Measurements from ENCODE around the gene POU3F2.

Gene POU3F2

DNA sequence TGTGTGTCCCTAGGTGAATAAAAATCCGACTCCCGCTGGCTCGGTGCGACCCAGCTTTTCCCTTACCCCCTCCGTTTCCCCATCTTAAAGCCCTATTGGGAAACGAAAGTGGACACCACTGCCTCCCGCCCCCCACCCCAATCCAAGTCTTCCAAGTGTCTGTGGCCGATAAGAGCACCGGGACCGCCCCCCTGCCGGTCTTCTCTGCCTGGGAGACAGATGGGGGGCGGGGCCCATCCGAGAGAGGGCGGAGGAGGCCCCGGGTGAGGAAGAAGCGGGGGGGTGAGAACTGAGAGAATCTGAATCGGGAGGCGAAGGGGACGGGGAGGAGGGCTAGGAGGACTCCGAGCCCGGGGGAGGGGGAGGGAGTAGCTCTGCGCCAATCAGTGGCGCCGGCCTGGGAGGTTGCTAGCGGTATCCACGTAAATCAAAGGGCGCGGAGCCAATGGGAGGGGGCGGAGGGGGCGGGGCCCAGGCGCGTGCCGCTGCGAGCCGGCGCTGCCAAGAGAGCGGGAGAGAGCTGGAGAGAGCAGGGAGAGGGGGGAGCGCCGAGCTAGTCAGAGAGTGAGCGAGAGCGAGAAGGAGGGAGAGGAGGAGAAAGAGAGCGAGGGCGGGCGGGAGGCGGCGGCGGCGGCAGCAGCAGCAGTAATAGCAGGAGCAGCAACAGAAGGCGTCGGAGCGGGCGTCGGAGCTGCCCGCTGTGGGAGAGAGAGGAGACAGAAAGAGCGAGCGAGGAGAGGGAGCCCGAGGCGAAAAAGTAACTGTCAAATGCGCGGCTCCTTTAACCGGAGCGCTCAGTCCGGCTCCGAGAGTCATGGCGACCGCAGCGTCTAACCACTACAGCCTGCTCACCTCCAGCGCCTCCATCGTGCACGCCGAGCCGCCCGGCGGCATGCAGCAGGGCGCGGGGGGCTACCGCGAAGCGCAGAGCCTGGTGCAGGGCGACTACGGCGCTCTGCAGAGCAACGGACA lies at the start of gene POU3F2:
POU3F2 (plus strand) TSS at position 515 of the 972 bp plus-strand sequence; CDS start at position 815, 300 bp downstream.
- Histone ChIP-seq H3K27ac (no peak within 1 kb of the TSS), H3K36me3 (replicated peaks) (no peaks in the 10 kb centered on the region), H3K4me3 (ENCODE audit: low read depth, low read length) (peak within 1 kb of the TSS; percentile 53), H3K27me3 (replicated peaks) (peaks cover 80% of the 10 kb centered on the region)
- TF ChIP-seq, protein P1, sequence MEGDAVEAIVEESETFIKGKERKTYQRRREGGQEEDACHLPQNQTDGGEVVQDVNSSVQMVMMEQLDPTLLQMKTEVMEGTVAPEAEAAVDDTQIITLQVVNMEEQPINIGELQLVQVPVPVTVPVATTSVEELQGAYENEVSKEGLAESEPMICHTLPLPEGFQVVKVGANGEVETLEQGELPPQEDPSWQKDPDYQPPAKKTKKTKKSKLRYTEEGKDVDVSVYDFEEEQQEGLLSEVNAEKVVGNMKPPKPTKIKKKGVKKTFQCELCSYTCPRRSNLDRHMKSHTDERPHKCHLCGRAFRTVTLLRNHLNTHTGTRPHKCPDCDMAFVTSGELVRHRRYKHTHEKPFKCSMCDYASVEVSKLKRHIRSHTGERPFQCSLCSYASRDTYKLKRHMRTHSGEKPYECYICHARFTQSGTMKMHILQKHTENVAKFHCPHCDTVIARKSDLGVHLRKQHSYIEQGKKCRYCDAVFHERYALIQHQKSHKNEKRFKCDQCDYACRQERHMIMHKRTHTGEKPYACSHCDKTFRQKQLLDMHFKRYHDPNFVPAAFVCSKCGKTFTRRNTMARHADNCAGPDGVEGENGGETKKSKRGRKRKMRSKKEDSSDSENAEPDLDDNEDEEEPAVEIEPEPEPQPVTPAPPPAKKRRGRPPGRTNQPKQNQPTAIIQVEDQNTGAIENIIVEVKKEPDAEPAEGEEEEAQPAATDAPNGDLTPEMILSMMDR (IDR thresholded peaks at IDR 0.05; ENCODE audit: low read depth, low read length, missing control alignments) = no peak
- in situ Hi-C loops (cut with HindIII; ENCODE audit: low pct_ligation_motif_present, low sequenced_read_pairs) = no loop called here
- DNase-seq = peak; percentile 41

DNA sequence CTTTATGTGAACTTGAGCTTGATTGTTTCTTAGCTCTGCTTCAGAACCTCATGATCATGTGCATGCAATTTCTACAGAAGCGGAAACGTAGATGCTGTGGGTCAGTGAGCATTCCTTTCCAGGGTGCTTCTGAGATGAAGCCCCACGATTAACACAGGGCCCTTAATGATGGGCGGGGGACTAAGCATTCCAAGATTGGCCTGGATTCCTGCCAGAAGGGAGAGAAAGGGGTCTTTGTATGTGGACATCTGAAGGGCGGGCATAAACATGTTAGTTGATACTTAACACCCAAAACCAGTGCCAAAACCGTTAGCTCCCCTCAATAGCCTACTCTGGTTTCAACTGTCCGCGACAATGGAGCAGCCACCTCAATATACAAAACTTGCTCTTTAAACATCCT lies 46.9 kb upstream of the POU3F2 start:
- TF ChIP-seq, protein P1 (IDR thresholded peaks at IDR 0.05; ENCODE audit: low read depth, low read length, missing control alignments) = no peak
- Histone ChIP-seq H3K27me3 (replicated peaks) (no peaks in the 10 kb centered on the region), H3K36me3 (replicated peaks) (no peaks in the 10 kb centered on the region), H3K4me3 (ENCODE audit: low read depth, low read length) (no peak overlapping the region), H3K27ac (no peak overlapping the region)
- in situ Hi-C loops (cut with HindIII; ENCODE audit: low pct_ligation_motif_present, low sequenced_read_pairs) = no loop called here
- DNase-seq = no peak

DNA sequence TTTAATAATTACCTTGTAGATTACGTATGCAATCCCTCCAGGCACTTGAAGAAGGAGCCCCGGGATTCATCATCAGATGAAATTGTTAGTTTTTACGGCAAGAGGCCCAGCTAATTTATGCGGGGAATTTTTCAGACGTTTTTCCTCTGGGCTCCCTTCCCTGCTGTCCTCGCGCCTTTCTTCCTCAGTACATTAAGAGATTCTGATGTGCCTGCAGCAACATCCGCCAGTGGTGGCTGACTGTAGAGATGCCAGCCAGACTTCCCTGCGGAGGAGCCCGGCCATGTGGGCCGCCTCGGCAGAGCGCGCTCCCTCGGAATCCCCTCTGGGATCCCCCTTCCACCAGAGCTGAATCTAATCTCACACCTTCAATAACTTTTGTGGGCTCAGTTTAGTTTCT lies 46.4 kb upstream of the POU3F2 start:
- DNase-seq = no peak
- no peaks in the 10 kb centered on the region for H3K36me3 ChIP-seq (replicated peaks)
- TF ChIP-seq, protein P1 (IDR thresholded peaks at IDR 0.05; ENCODE audit: low read depth, low read length, missing control alignments) = no peak
- in situ Hi-C loops (cut with HindIII; ENCODE audit: low pct_ligation_motif_present, low sequenced_read_pairs) = no loop called here
- H3K27me3 ChIP-seq (replicated peaks) = no peaks in the 10 kb centered on the region
- H3K4me3 ChIP-seq (ENCODE audit: low read depth, low read length) = no peak overlapping the region
- no peak overlapping the region for H3K27ac ChIP-seq

DNA sequence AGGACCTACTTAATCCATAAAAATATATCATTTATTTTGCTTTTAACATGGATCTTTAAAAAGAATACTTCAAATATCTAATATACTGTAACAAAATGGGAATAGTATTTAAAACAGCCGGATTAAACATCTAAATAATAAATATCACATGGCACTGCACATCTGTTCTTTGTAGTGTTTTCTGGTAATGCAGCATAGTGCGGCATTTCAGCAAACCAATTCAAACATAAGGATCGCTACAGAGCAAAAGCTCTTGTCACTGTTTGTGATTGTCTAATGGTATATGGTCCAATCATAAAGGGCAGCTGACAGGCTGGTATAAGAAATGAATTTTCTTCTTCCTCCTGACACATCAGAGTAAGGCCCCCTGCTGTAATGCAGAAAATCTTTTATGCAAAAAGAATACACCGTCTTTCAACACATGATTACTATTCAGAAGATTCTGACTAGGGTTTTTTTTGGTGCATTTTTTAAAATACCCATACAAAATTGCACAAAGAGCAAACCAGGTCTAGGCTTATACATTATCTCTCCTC lies 40.0 kb upstream of the POU3F2 start:
- Histone ChIP-seq H3K4me3 (ENCODE audit: low read depth, low read length) (no peak overlapping the region), H3K36me3 (replicated peaks) (no peaks in the 10 kb centered on the region), H3K27me3 (replicated peaks) (no peaks in the 10 kb centered on the region), H3K27ac (no peak overlapping the region)
- TF ChIP-seq, protein P1 (IDR thresholded peaks at IDR 0.05; ENCODE audit: low read depth, low read length, missing control alignments) = no peak
- in situ Hi-C loops (cut with HindIII; ENCODE audit: low pct_ligation_motif_present, low sequenced_read_pairs) = no loop called here
- no peak for DNase-seq

DNA sequence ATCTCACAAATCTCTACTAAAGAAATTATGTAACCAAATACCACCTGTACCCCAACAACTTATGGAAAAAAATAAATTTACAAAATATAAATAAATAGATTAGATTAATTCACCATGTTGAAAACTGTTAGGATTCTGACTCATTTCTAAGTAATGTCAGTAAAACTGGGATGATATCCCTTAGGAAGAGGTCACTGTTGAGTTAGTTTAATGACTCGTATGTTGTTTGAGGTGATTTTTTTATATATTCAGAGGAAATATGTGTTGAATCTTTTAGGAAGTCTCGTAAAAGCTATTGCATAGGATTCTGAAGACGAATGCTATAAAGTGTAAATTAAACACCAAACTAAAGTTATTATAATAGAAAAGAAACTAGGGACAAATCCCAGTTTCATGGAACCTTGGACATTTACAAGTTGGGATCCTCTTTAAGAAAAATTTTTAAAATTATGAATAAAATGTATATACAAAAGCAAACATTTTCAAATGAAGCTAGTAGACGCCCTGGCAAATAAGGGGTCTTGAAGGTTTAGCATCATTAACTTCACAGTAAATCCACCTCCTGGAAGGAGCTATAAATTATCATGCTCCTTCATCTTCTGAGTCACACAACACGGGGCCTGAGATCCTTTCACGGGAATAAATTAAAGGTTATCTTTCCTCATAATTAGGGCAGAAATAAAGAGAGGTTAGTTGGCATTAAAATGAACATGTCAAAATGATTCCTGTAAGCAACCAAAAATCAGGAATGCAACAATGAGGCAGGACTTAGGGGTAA lies 37.0 kb upstream of the POU3F2 start:
- no peak overlapping the region for H3K27ac ChIP-seq
- H3K27me3 ChIP-seq (replicated peaks) = no peaks in the 10 kb centered on the region
- DNase-seq = no peak
- in situ Hi-C loops (cut with HindIII; ENCODE audit: low pct_ligation_motif_present, low sequenced_read_pairs) = no loop called here
- TF ChIP-seq, protein P1 (IDR thresholded peaks at IDR 0.05; ENCODE audit: low read depth, low read length, missing control alignments) = no peak
- H3K36me3 ChIP-seq (replicated peaks) = no peaks in the 10 kb centered on the region
- H3K4me3 ChIP-seq (ENCODE audit: low read depth, low read length) = no peak overlapping the region
